ENCODE measurements around the gene CR1L.
A peak's percentile ranks its signal among the peaks of the same experiment; 100 is the strongest.

Gene CR1L

DNA sequence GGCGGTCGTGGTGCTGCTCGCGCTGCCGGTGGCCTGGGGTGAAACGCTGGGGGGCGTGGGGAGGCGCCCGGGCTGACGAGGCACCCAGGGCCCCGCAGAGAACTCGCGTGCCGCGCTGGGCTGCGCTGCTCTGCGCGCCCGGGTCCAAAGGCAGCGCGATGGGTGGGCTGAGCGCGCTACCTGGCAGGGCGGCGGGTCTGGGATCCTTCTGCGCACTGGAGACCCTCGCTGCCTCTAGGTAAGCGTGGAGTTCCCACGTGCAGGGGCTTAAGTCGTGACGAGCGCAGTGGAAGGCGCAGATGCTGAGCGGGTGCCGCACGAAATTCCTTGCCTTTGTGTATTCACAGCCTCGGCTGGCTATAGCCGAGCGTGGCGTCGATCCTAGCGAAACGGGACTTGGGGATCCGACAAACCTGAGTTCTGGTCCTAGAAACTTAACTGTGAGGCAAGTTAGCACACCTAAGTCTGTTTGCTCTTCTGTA, 24.6 kb downstream of the CR1L start:
- ATAC-seq, result peak; percentile 43; the same call in 2 of the 3 replicates

DNA sequence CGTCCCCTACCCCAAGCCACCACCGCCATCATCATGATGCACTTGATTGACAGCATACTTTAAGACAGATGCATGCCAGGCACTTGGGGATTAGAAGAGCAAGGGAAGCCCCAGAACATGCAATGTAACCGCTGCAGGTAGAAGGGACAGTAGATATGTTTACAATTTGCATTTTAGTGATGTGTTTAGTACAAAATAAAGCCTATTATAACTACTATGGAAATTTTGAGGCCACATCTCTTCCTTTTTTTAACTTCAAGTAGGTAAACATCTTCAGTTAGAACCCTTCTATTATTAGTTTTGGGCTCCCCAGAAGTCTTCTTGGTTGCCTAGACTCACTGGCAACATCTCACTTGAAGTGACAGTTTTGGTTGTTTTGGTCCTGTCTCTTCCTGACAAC, 25.3 kb downstream of the CR1L start:
- no peak for ATAC-seq
- TF ChIP-seq ZFP30 (CRISPR knock-in tag; IDR thresholded peaks at IDR 0.05) (no peak), SNAI2 (CRISPR knock-in tag; IDR thresholded peaks at IDR 0.05) (no peak), CSDC2 (CRISPR knock-in tag; IDR thresholded peaks at IDR 0.05) (no peak), ZNF70 (CRISPR knock-in tag; IDR thresholded peaks at IDR 0.05) (no peak), TOX (CRISPR knock-in tag; IDR thresholded peaks at IDR 0.05; ENCODE audit: borderline replicate concordance) (no peak), ZC3H10 (CRISPR knock-in tag; IDR thresholded peaks at IDR 0.05) (no peak), ZNF565 (CRISPR knock-in tag; conservative IDR thresholded peaks at IDR 0.05; ENCODE audit: low read depth) (no peak), ZNF8 (CRISPR knock-in tag; IDR thresholded peaks at IDR 0.05) (no peak), ARNTL (CRISPR knock-in tag; IDR thresholded peaks at IDR 0.05; ENCODE audit: borderline replicate concordance, low read depth) (no peak)
- TF ChIP-seq, protein P1, sequence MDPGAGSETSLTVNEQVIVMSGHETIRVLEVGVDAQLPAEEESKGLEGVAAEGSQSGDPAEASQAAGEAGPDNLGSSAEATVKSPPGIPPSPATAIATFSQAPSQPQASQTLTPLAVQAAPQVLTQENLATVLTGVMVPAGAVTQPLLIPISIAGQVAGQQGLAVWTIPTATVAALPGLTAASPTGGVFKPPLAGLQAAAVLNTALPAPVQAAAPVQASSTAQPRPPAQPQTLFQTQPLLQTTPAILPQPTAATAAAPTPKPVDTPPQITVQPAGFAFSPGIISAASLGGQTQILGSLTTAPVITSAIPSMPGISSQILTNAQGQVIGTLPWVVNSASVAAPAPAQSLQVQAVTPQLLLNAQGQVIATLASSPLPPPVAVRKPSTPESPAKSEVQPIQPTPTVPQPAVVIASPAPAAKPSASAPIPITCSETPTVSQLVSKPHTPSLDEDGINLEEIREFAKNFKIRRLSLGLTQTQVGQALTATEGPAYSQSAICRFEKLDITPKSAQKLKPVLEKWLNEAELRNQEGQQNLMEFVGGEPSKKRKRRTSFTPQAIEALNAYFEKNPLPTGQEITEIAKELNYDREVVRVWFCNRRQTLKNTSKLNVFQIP (CRISPR knock-in tag; IDR thresholded peaks at IDR 0.05; ENCODE audit: borderline replicate concordance, low read depth), result no peak
- TF ChIP-seq, protein P2, sequence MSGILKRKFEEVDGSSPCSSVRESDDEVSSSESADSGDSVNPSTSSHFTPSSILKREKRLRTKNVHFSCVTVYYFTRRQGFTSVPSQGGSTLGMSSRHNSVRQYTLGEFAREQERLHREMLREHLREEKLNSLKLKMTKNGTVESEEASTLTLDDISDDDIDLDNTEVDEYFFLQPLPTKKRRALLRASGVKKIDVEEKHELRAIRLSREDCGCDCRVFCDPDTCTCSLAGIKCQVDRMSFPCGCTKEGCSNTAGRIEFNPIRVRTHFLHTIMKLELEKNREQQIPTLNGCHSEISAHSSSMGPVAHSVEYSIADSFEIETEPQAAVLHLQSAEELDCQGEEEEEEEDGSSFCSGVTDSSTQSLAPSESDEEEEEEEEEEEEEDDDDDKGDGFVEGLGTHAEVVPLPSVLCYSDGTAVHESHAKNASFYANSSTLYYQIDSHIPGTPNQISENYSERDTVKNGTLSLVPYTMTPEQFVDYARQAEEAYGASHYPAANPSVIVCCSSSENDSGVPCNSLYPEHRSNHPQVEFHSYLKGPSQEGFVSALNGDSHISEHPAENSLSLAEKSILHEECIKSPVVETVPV (CRISPR knock-in tag; IDR thresholded peaks at IDR 0.05), result no peak
- TF ChIP-seq, protein P3, sequence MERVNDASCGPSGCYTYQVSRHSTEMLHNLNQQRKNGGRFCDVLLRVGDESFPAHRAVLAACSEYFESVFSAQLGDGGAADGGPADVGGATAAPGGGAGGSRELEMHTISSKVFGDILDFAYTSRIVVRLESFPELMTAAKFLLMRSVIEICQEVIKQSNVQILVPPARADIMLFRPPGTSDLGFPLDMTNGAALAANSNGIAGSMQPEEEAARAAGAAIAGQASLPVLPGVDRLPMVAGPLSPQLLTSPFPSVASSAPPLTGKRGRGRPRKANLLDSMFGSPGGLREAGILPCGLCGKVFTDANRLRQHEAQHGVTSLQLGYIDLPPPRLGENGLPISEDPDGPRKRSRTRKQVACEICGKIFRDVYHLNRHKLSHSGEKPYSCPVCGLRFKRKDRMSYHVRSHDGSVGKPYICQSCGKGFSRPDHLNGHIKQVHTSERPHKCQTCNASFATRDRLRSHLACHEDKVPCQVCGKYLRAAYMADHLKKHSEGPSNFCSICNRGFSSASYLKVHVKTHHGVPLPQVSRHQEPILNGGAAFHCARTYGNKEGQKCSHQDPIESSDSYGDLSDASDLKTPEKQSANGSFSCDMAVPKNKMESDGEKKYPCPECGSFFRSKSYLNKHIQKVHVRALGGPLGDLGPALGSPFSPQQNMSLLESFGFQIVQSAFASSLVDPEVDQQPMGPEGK (CRISPR knock-in tag; IDR thresholded peaks at IDR 0.05; ENCODE audit: borderline replicate concordance), result no peak

More for the DNA sequence above, 24.6 kb downstream of the CR1L start:
- TF ChIP-seq ZNF565 (CRISPR knock-in tag; conservative IDR thresholded peaks at IDR 0.05; ENCODE audit: low read depth) (no peak), SNAI2 (CRISPR knock-in tag; IDR thresholded peaks at IDR 0.05) (no peak), TCF4 (CRISPR knock-in tag; IDR thresholded peaks at IDR 0.05; ENCODE audit: borderline replicate concordance) (no peak), ARNTL (CRISPR knock-in tag; IDR thresholded peaks at IDR 0.05; ENCODE audit: borderline replicate concordance, low read depth) (no peak), ZC3H10 (CRISPR knock-in tag; IDR thresholded peaks at IDR 0.05) (no peak), BACH2 (CRISPR knock-in tag; IDR thresholded peaks at IDR 0.05; ENCODE audit: borderline replicate concordance) (no peak), CSDC2 (CRISPR knock-in tag; IDR thresholded peaks at IDR 0.05) (no peak), ESRRG (CRISPR knock-in tag; IDR thresholded peaks at IDR 0.05) (no peak), GLIS3 (CRISPR knock-in tag; IDR thresholded peaks at IDR 0.05) (no peak), ZFP3 (CRISPR knock-in tag; IDR thresholded peaks at IDR 0.05) (no peak), TOX (CRISPR knock-in tag; IDR thresholded peaks at IDR 0.05; ENCODE audit: borderline replicate concordance) (no peak), ISL1 (CRISPR knock-in tag; IDR thresholded peaks at IDR 0.05) (no peak), ZFP30 (CRISPR knock-in tag; IDR thresholded peaks at IDR 0.05) (no peak), RARB (CRISPR knock-in tag; IDR thresholded peaks at IDR 0.05) (no peak)
- TF ChIP-seq, protein P2 (CRISPR knock-in tag; IDR thresholded peaks at IDR 0.05), result no peak
- TF ChIP-seq, protein P1 (CRISPR knock-in tag; IDR thresholded peaks at IDR 0.05; ENCODE audit: borderline replicate concordance, low read depth), result no peak
- TF ChIP-seq, protein P4, sequence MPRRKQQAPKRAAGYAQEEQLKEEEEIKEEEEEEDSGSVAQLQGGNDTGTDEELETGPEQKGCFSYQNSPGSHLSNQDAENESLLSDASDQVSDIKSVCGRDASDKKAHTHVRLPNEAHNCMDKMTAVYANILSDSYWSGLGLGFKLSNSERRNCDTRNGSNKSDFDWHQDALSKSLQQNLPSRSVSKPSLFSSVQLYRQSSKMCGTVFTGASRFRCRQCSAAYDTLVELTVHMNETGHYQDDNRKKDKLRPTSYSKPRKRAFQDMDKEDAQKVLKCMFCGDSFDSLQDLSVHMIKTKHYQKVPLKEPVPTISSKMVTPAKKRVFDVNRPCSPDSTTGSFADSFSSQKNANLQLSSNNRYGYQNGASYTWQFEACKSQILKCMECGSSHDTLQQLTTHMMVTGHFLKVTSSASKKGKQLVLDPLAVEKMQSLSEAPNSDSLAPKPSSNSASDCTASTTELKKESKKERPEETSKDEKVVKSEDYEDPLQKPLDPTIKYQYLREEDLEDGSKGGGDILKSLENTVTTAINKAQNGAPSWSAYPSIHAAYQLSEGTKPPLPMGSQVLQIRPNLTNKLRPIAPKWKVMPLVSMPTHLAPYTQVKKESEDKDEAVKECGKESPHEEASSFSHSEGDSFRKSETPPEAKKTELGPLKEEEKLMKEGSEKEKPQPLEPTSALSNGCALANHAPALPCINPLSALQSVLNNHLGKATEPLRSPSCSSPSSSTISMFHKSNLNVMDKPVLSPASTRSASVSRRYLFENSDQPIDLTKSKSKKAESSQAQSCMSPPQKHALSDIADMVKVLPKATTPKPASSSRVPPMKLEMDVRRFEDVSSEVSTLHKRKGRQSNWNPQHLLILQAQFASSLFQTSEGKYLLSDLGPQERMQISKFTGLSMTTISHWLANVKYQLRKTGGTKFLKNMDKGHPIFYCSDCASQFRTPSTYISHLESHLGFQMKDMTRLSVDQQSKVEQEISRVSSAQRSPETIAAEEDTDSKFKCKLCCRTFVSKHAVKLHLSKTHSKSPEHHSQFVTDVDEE (CRISPR knock-in tag; IDR thresholded peaks at IDR 0.05), result no peak

Data from SK-N-SH treated with all-trans-retinoic acid at 6 μM for 48 hours (cell line).